H1 (cell line): ENCODE data around the gene MAP3K13.

Experiments
- CHD2 ChIP-seq: IDR thresholded peaks from 2 replicates; pipeline ENCODE4 v1.6.1; 2012; ENCODE audit warnings: low read length, improper control_type of control experiment
- EZH2 ChIP-seq: fragments of 200-600 bp; sonication (generic); IDR thresholded peaks from 2 replicates; pipeline ENCODE4 v1.7.1; 2012; ENCODE audit warnings: low read depth, mild to moderate bottlenecking, moderate library complexity, low read length, inconsistent platforms; ENCODE audit not compliant: severe bottlenecking
- JUND ChIP-seq: IDR thresholded peaks from 2 replicates; pipeline ENCODE4 v1.6.1; 2011; ENCODE audit warnings: mild to moderate bottlenecking, improper control_type of control experiment, low read length
- TF ChIP-seq, protein P1 (sequence below), 3 experiments: IDR thresholded peaks; 1 replicate in 2 of 3; 2 replicates in 1 of 3; pipeline versions ENCODE4 v1.5.1 to v1.6.1; 2011; ENCODE audit warnings: low read length in 3 of 3, mild to moderate bottlenecking in 3 of 3, inconsistent platforms in 2 of 3, low read depth in 1 of 3, moderate library complexity in 1 of 3; ENCODE audit not compliant: insufficient read depth in 1 of 3; ENCODE audit errors: control extremely low read depth in 1 of 3
- TF ChIP-seq, protein P2 (sequence below): IDR thresholded peaks from 2 replicates; pipeline ENCODE4 v1.6.1; 2012; ENCODE audit warnings: low read length, inconsistent platforms

DNA sequence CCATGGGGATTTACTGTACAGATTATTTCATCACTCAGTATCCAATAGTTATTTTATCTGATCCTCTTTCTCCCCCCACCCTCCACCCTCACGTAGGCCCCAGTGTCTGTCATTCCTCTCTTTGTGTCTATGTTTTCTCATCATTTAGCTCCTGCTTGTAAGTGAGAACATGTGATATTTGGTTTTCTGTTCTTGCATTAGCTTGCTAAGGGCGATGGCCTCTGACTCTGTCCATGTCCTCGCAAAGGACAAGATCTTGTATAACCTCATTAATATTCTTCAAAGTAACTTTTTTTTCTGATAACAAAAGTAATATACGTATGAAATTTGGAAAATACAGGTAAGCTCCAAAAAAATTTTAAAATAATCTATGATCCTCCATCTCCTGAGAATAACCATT is 67.4 kb downstream of the MAP3K13 start:
- no peak for TF ChIP-seq EZH2
- TF ChIP-seq, protein P1, sequence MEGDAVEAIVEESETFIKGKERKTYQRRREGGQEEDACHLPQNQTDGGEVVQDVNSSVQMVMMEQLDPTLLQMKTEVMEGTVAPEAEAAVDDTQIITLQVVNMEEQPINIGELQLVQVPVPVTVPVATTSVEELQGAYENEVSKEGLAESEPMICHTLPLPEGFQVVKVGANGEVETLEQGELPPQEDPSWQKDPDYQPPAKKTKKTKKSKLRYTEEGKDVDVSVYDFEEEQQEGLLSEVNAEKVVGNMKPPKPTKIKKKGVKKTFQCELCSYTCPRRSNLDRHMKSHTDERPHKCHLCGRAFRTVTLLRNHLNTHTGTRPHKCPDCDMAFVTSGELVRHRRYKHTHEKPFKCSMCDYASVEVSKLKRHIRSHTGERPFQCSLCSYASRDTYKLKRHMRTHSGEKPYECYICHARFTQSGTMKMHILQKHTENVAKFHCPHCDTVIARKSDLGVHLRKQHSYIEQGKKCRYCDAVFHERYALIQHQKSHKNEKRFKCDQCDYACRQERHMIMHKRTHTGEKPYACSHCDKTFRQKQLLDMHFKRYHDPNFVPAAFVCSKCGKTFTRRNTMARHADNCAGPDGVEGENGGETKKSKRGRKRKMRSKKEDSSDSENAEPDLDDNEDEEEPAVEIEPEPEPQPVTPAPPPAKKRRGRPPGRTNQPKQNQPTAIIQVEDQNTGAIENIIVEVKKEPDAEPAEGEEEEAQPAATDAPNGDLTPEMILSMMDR (IDR thresholded peaks at IDR 0.05; ENCODE audit: control extremely low read depth in 1 of 3, insufficient read depth in 1 of 3, low read depth in 1 of 3, low read length in 3 of 3): no peak
- no peak for TF ChIP-seq JUND
- TF ChIP-seq, protein P2, sequence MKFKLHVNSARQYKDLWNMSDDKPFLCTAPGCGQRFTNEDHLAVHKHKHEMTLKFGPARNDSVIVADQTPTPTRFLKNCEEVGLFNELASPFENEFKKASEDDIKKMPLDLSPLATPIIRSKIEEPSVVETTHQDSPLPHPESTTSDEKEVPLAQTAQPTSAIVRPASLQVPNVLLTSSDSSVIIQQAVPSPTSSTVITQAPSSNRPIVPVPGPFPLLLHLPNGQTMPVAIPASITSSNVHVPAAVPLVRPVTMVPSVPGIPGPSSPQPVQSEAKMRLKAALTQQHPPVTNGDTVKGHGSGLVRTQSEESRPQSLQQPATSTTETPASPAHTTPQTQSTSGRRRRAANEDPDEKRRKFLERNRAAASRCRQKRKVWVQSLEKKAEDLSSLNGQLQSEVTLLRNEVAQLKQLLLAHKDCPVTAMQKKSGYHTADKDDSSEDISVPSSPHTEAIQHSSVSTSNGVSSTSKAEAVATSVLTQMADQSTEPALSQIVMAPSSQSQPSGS: no peak
- TF ChIP-seq CHD2: no peak
